Parathyroid adenoma (tissue), 2 donors: ENCODE results near the gene EXOC7.

Source experiments
- H2AFZ ChIP-seq: fragments of 300-600 bp; sonication (generic); one replicate; pipeline ENCODE4 v1.7.0; 2017; ENCODE audit warnings: antibody characterized with exemption, mild to moderate bottlenecking
- H3K27ac ChIP-seq: fragments of 300-600 bp; sonication (generic); one replicate; pipeline ENCODE4 v1.7.0; 2017
- H3K27me3 ChIP-seq: fragments of 300-600 bp; sonication (generic); one replicate; pipeline ENCODE4 v1.7.0; 2017; ENCODE audit warnings: low read length; ENCODE audit not compliant: control insufficient read depth, insufficient read depth
- H3K36me3 ChIP-seq: fragments of 300-600 bp; sonication (generic); one replicate; pipeline ENCODE4 v1.7.0; 2017; ENCODE audit warnings: low read length; ENCODE audit not compliant: control insufficient read depth, insufficient read depth
- H3K4me1 ChIP-seq: fragments of 300-600 bp; sonication (generic); one replicate; pipeline ENCODE4 v1.7.0; 2017; ENCODE audit warnings: control low read depth
- H3K4me2 ChIP-seq: fragments of 300-600 bp; sonication (generic); one replicate; pipeline ENCODE4 v1.7.0; 2017; ENCODE audit warnings: low read length
- H3K4me3 ChIP-seq: fragments of 300-600 bp; sonication (generic); one replicate; pipeline ENCODE4 v1.7.0; 2017; ENCODE audit warnings: low read depth, low read length
- H3K79me2 ChIP-seq: fragments of 300-600 bp; sonication (generic); one replicate; pipeline ENCODE4 v1.7.0; 2017; ENCODE audit warnings: control low read depth
- H3K9ac ChIP-seq: fragments of 300-600 bp; sonication (generic); one replicate; pipeline ENCODE4 v1.7.0; 2017; ENCODE audit warnings: mild to moderate bottlenecking
- H3K9me3 ChIP-seq: fragments of 300-600 bp; sonication (generic); one replicate; pipeline ENCODE4 v1.7.0; 2017; ENCODE audit warnings: low read length; ENCODE audit not compliant: control insufficient read depth
- TF ChIP-seq, protein P1 (sequence below): fragments of 300-600 bp; sonication (generic); IDR thresholded peaks from one replicate; pipeline ENCODE4 v1.7.0; 2017; ENCODE audit warnings: antibody characterized with exemption, mild to moderate bottlenecking
- donor health status: primary hyperparathyroidism.

EXOC7 gene

DNA sequence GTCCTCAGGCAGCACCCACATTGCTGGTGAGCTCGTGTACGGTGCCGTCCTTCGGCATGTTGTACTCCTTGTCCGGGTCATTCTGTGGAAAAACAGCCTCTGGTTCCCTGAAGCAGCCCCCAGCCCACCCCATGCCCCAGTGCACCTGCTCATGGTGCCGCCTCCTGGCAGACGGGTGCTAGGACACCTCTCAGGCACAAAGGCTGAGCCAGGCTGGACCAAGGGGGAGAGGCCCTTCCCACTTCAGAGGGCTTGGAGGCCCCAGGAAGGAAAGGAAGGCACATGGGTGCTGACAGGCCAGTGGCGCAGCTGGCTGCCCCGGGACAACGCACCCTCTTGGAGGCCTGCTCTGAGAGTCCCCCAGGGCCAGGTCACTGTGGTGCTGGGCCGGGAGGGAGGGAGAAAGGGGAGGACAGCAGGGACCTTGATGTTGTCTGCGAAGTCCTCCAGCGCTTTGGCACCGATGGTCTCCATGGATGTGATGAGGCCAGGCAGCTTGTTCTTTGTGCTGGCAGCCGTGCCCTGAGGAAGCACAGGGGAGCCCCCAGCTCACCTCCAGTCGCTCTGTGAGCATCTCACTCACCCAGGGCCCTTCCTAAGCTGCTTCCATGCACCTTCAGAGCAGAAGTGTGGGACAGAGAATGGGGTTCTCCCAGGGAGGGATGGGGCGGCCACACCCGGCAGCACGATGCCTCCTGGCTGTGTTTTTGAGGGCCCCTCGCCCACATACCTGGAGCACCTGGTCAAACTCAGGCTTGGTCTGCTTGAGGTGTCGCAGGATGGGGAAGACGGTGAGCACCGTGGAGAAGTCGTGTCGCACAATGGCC is 15.3 kb downstream of the EXOC7 start:
- Histone ChIP-seq H3K36me3 (no peaks in the 10 kb centered on the region), H2AFZ (no peak overlapping the region), H3K27ac (no peak overlapping the region), H3K79me2 (no peaks in the 10 kb centered on the region), H3K9ac (no peak overlapping the region), H3K4me1 (no peaks in the 10 kb centered on the region), H3K9me3 (no peaks in the 10 kb centered on the region), H3K27me3 (no peaks in the 10 kb centered on the region), H3K4me3 (no peak overlapping the region), H3K4me2 (no peak overlapping the region)
- TF ChIP-seq, protein P1, sequence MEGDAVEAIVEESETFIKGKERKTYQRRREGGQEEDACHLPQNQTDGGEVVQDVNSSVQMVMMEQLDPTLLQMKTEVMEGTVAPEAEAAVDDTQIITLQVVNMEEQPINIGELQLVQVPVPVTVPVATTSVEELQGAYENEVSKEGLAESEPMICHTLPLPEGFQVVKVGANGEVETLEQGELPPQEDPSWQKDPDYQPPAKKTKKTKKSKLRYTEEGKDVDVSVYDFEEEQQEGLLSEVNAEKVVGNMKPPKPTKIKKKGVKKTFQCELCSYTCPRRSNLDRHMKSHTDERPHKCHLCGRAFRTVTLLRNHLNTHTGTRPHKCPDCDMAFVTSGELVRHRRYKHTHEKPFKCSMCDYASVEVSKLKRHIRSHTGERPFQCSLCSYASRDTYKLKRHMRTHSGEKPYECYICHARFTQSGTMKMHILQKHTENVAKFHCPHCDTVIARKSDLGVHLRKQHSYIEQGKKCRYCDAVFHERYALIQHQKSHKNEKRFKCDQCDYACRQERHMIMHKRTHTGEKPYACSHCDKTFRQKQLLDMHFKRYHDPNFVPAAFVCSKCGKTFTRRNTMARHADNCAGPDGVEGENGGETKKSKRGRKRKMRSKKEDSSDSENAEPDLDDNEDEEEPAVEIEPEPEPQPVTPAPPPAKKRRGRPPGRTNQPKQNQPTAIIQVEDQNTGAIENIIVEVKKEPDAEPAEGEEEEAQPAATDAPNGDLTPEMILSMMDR: no peak

DNA sequence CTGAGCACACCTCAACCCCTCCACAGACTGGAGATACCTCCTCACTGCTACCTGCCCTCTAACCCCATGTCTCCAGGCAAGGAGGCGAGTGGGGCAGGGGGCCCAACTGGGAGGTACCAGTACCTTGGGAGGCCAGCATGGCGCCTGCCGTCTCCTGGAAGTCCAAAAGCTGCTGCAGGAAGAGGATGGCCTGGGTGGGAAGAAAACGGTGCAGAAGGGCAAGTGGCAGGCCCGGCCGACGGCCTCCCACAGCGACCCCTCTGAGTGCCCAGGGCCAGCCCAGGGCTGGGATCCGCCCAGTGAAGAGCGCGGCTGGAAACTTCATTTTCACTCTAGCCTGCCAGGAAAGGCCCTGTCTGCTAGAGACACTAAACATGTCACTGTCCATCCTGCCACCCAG is 16.1 kb downstream of the EXOC7 start:
- TF ChIP-seq, protein P1: no peak
- no peak overlapping the region for H3K4me2 ChIP-seq

GRCh38 chr17:76086384-76086783 is 17.2 kb downstream of the EXOC7 start:
- H3K79me2 ChIP-seq: no peaks in the 10 kb centered on the region
- no peak overlapping the region for H3K4me3 ChIP-seq
- H3K4me2 ChIP-seq: no peak overlapping the region
- no peaks in the 10 kb centered on the region for H3K9me3 ChIP-seq
- no peak overlapping the region for H3K9ac ChIP-seq
- no peak overlapping the region for H3K27ac ChIP-seq
- H3K36me3 ChIP-seq: no peaks in the 10 kb centered on the region
- TF ChIP-seq, protein P1: no peak
- no peaks in the 10 kb centered on the region for H3K27me3 ChIP-seq
- H2AFZ ChIP-seq: no peak overlapping the region
- H3K4me1 ChIP-seq: no peaks in the 10 kb centered on the region

More for the DNA sequence above, 16.1 kb downstream of the EXOC7 start:
- Histone ChIP-seq H3K79me2 (no peaks in the 10 kb centered on the region), H3K4me1 (no peaks in the 10 kb centered on the region), H3K9ac (no peak overlapping the region), H3K36me3 (no peaks in the 10 kb centered on the region), H3K9me3 (no peaks in the 10 kb centered on the region), H3K27me3 (no peaks in the 10 kb centered on the region), H3K27ac (no peak overlapping the region), H3K4me3 (no peak overlapping the region), H2AFZ (no peak overlapping the region)

DNA sequence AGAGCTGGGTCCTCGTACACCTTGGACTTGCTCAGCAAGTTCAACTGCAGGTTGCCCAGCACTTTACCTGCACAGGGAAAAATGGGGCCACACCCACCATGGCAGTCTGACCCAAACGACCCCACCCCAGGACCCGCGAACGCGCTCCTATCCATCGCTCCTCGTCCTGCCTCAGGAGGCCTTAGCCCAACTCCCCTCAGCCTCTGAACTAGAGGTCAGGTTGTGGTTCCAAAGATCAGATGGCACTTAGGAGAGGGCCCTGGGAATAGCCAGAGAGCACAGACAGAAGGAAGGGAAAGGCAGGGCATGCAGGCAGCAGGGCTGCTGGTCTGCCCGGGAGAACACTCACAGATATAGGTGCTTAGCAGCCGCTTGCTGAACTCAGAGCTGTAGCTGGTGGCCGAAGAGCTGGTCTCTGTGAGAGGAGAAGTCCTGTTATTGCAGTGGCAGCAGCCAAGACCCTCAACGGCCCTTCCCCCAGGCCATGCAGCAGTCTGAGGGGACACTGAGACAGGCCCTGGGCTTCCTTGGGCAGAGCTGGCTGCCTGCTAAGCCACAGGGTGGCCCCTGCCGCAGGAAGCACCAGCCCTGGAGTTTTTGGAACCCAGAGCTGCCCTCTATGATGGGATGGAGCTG is 17.7 kb downstream of the EXOC7 start:
- Histone ChIP-seq H3K9me3 (no peaks in the 10 kb centered on the region), H3K4me3 (no peak overlapping the region), H2AFZ (no peak overlapping the region), H3K27ac (no peak overlapping the region), H3K27me3 (no peaks in the 10 kb centered on the region), H3K4me1 (no peaks in the 10 kb centered on the region), H3K9ac (no peak overlapping the region), H3K36me3 (no peaks in the 10 kb centered on the region), H3K4me2 (no peak overlapping the region), H3K79me2 (no peaks in the 10 kb centered on the region)
- TF ChIP-seq, protein P1: no peak
